Measurements from ENCODE around the gene LRBA. TPM values are rescaled to one million over a fixed set of nuclear protein-coding genes. Genes with fewer than 3 reads are reported as not detected.

The LRBA gene
- total RNA-seq, 4 donors from 2014 or later: 8.5 to 18.0 (median 11.9) TPM

GRCh38 chr4:150421612-150422011 lies 593.5 kb downstream of the LRBA start:
- H3K27ac ChIP-seq: no peak overlapping the region
- H3K9me3 ChIP-seq: no peaks in the 10 kb centered on the region
- no peak for ATAC-seq
- H3K27me3 ChIP-seq: no peaks in the 10 kb centered on the region
- H3K4me1 ChIP-seq: no peaks in the 10 kb centered on the region
- H3K36me3 ChIP-seq: no peaks in the 10 kb centered on the region
- no peak for DNase-seq
- no peak for TF ChIP-seq POLR2A (IDR thresholded peaks at IDR 0.05)
- no peak for TF ChIP-seq CTCF (IDR thresholded peaks at IDR 0.05 in 4 of 5, conservative IDR thresholded peaks at IDR 0.05 in 1 of 5)
- no peak overlapping the region for H3K4me3 ChIP-seq
- in situ Hi-C loops (cut with MboI; ENCODE audit: low sequenced_read_pairs in 4 of 4) (no loop called here), intact Hi-C loops (cut with DNase I; ENCODE audit: low total_unique reads) (no loop called here)

- no peaks in the 10 kb centered on the region for H3K27me3 ChIP-seq
- H3K4me1 ChIP-seq: no peaks in the 10 kb centered on the region
- H3K27ac ChIP-seq: no peak overlapping the region
- no peaks in the 10 kb centered on the region for H3K36me3 ChIP-seq
- no peaks in the 10 kb centered on the region for H3K9me3 ChIP-seq
- TF ChIP-seq POLR2A (IDR thresholded peaks at IDR 0.05): no peak
- TF ChIP-seq CTCF (IDR thresholded peaks at IDR 0.05 in 4 of 5, conservative IDR thresholded peaks at IDR 0.05 in 1 of 5): no peak
- intact Hi-C loops (cut with DNase I; ENCODE audit: low total_unique reads): no loop called here
- in situ Hi-C loops (cut with MboI; ENCODE audit: low sequenced_read_pairs in 4 of 4): no loop called here
- no peak for ATAC-seq
- DNase-seq: no peak
- H3K4me3 ChIP-seq: no peak overlapping the region
Observed at GRCh38 chr4:150419939-150420338, 595.1 kb downstream of the LRBA start.

- Histone ChIP-seq H3K4me1 (no peaks in the 10 kb centered on the region), H3K4me3 (no peak overlapping the region), H3K9me3 (no peaks in the 10 kb centered on the region), H3K27ac (no peak overlapping the region), H3K36me3 (no peaks in the 10 kb centered on the region), H3K27me3 (no peaks in the 10 kb centered on the region)
- in situ Hi-C loops (cut with MboI; ENCODE audit: low sequenced_read_pairs in 4 of 4) (no loop called here), intact Hi-C loops (cut with DNase I; ENCODE audit: low total_unique reads) (no loop called here)
- ATAC-seq (no peak), DNase-seq (no peak)
- TF ChIP-seq POLR2A (IDR thresholded peaks at IDR 0.05): no peak
- no peak for TF ChIP-seq CTCF (IDR thresholded peaks at IDR 0.05 in 4 of 5, conservative IDR thresholded peaks at IDR 0.05 in 1 of 5)
Observed at GRCh38 chr4:150418757-150419410, 596.2 kb downstream of the LRBA start.

- H3K27me3 ChIP-seq: no peaks in the 10 kb centered on the region
- intact Hi-C loops (cut with DNase I; ENCODE audit: low total_unique reads): no loop called here
- H3K4me3 ChIP-seq: no peak overlapping the region
- H3K9me3 ChIP-seq: no peaks in the 10 kb centered on the region
- in situ Hi-C loops (cut with MboI; ENCODE audit: low sequenced_read_pairs in 4 of 4): no loop called here
- no peaks in the 10 kb centered on the region for H3K36me3 ChIP-seq
- TF ChIP-seq CTCF (IDR thresholded peaks at IDR 0.05 in 4 of 5, conservative IDR thresholded peaks at IDR 0.05 in 1 of 5) (no peak), POLR2A (IDR thresholded peaks at IDR 0.05) (no peak)
- H3K27ac ChIP-seq: no peak overlapping the region
- no peak for ATAC-seq
- no peak for DNase-seq
- no peaks in the 10 kb centered on the region for H3K4me1 ChIP-seq
Observed at GRCh38 chr4:150415213-150415612, 599.9 kb downstream of the LRBA start.

GRCh38 chr4:150411520-150411919 lies 603.6 kb downstream of the LRBA start:
- in situ Hi-C loops (cut with MboI; ENCODE audit: low sequenced_read_pairs in 4 of 4): no loop called here
- DNase-seq: no peak
- H3K27me3 ChIP-seq: no peaks in the 10 kb centered on the region
- no peak overlapping the region for H3K4me3 ChIP-seq
- H3K27ac ChIP-seq: no peak overlapping the region
- TF ChIP-seq CTCF (IDR thresholded peaks at IDR 0.05 in 4 of 5, conservative IDR thresholded peaks at IDR 0.05 in 1 of 5) (no peak), POLR2A (IDR thresholded peaks at IDR 0.05) (no peak)
- H3K4me1 ChIP-seq: no peaks in the 10 kb centered on the region
- ATAC-seq: no peak
- no peaks in the 10 kb centered on the region for H3K9me3 ChIP-seq
- no peaks in the 10 kb centered on the region for H3K36me3 ChIP-seq
- intact Hi-C loops (cut with DNase I; ENCODE audit: low total_unique reads): no loop called here

Data from gastrocnemius medialis (tissue), 4 donors.